Endothelial cell of umbilical vein (primary cell): ENCODE data around the gene GET4. TPM values are rescaled to one million over a fixed set of nuclear protein-coding genes. Genes with fewer than 3 reads are reported as not detected.
A peak's percentile ranks its signal among the peaks of the same experiment; 100 is the strongest.

Experiments
- BruUV-seq: library from RNA; stranded (reverse); fragments of 400-500 nt; replicated peaks from 2 replicates; lab custom pipeline; 2021; lab: Mats Ljungman, UMichigan
- CTCF ChIA-PET: fragments of 300-600, 350-600 bp; sonication (Branson Sonifier 250); formaldehyde crosslinking; loops from one replicate; lab custom pipeline; 2021; ENCODE audit warnings: antibody characterized with exemption, inconsistent platforms; lab: Charles Lee
- POLR2A ChIA-PET: fragments of 300-600, 350-600 bp; sonication (Branson Sonifier 250); formaldehyde crosslinking; loops from one replicate; lab custom pipeline; 2021; ENCODE audit warnings: antibody characterized with exemption, inconsistent platforms; lab: Charles Lee
- DNase-seq: peaks from one replicate; pipeline ENCODE4 v3.0.0-alpha.2; 2011; ENCODE audit warnings: low read depth, low spot score
- FAIRE-seq: peaks from 2 replicates; lab custom pipeline; 2011; peaks lifted over from hg19 to GRCh38; lab: Jason Lieb, UNC
- H2AFZ ChIP-seq: 2 replicates; pipeline ENCODE4 v1.6.0; 2012; ENCODE audit warnings: low read depth, low read length, control low read depth, inconsistent platforms
- H3K27ac ChIP-seq: 2 replicates; pipeline ENCODE4 v1.5.1; 2011; ENCODE audit warnings: low read depth, mild to moderate bottlenecking, control low read depth, low read length, moderate library complexity; ENCODE audit not compliant: insufficient read depth
- H3K27me3 ChIP-seq, 2 experiments: 2 replicates each; pipeline versions ENCODE4 v1.6.0 to v1.6.1; 2011; ENCODE audit warnings: low read length in 2 of 2, mixed read lengths in 1 of 2; ENCODE audit not compliant: control insufficient read depth in 2 of 2, insufficient read depth in 2 of 2
- H3K36me3 ChIP-seq, 2 experiments: 2 replicates in 1 of 2; 3 replicates in 1 of 2; pipeline ENCODE4 v1.5.1; 2011; ENCODE audit warnings: low read length in 2 of 2, mild to moderate bottlenecking in 1 of 2, moderate library complexity in 1 of 2; ENCODE audit not compliant: control insufficient read depth in 2 of 2, insufficient read depth in 2 of 2; ENCODE audit errors: extremely low read depth in 1 of 2
- H3K4me1 ChIP-seq: 3 replicates; pipeline ENCODE4 v1.5.1; 2011; ENCODE audit warnings: mild to moderate bottlenecking, low read length; ENCODE audit not compliant: control insufficient read depth, insufficient read depth; ENCODE audit errors: extremely low read depth
- H3K4me2 ChIP-seq: 2 replicates; pipeline ENCODE4 v1.6.1; 2011; ENCODE audit warnings: low read length, control low read depth, mixed read lengths; ENCODE audit not compliant: insufficient read depth
- H3K4me3 ChIP-seq, 3 experiments: fragments of 200-600 bp in 1 of 3; sonication (generic), shearing (Covaris generic) in 1 of 3; replicated peaks in 1 of 3; 2 replicates each; pipeline ENCODE4 v1.5.1; 2011 to 2016; ENCODE audit warnings: control low read depth in 3 of 3, low read length in 3 of 3, mild to moderate bottlenecking in 2 of 3, inconsistent platforms in 1 of 3, low read depth in 1 of 3, moderate library complexity in 1 of 3; ENCODE audit not compliant: insufficient read depth in 1 of 3
- H3K79me2 ChIP-seq: 2 replicates; pipeline ENCODE4 v1.6.0; 2012; ENCODE audit warnings: low read length, inconsistent platforms; ENCODE audit not compliant: control insufficient read depth, insufficient read depth
- H3K9ac ChIP-seq: replicated peaks from 2 replicates; pipeline ENCODE3; 2011; ENCODE audit warnings: low read length, control low read depth; ENCODE audit not compliant: insufficient read depth; ENCODE audit errors: extremely low read depth
- H3K9me1 ChIP-seq: replicated peaks from 3 replicates; pipeline ENCODE4 v1.6.0; 2011; ENCODE audit warnings: mild to moderate bottlenecking, low read length; ENCODE audit not compliant: control insufficient read depth, insufficient read depth; ENCODE audit errors: extremely low read depth
- H3K9me3 ChIP-seq: replicated peaks from 2 replicates; pipeline ENCODE4 v1.5.1; 2012; ENCODE audit warnings: low read length, inconsistent platforms; ENCODE audit not compliant: control insufficient read depth, insufficient read depth
- H4K20me1 ChIP-seq: replicated peaks from 2 replicates; pipeline ENCODE3; 2011; ENCODE audit warnings: mild to moderate bottlenecking, low read length; ENCODE audit not compliant: control insufficient read depth, insufficient read depth; ENCODE audit errors: extremely low read depth
- CTCF ChIP-seq, 2 donors: IDR thresholded peaks; 1 replicate in 1 of 2; 2 replicates in 1 of 2; pipeline ENCODE4 v1.5.1; 2011; ENCODE audit warnings: low read length in 2 of 2, mild to moderate bottlenecking in 2 of 2, moderate library complexity in 2 of 2, control low read depth in 1 of 2, inconsistent platforms in 1 of 2, low read depth in 1 of 2; ENCODE audit not compliant: insufficient read depth in 1 of 2; ENCODE audit errors: extremely low read depth in 1 of 2
- EZH2 ChIP-seq: IDR thresholded peaks from 2 replicates; pipeline ENCODE4 v1.6.1; 2012; ENCODE audit warnings: borderline replicate concordance, low read depth, mild to moderate bottlenecking, moderate library complexity, low read length, inconsistent platforms; ENCODE audit not compliant: severe bottlenecking
- JUN ChIP-seq: IDR thresholded peaks from 2 replicates; pipeline ENCODE4 v1.6.1; 2011; ENCODE audit warnings: borderline replicate concordance, low read depth; ENCODE audit not compliant: insufficient read length, insufficient read depth
- MAX ChIP-seq: IDR thresholded peaks from 2 replicates; pipeline ENCODE4 v1.6.1; 2011; ENCODE audit not compliant: insufficient read depth, insufficient read length
- MYC ChIP-seq: IDR thresholded peaks from one replicate; pipeline ENCODE4 v1.6.1; 2011; ENCODE audit warnings: mild to moderate bottlenecking, low read depth, low read length
- POLR2A ChIP-seq: IDR thresholded peaks from 2 replicates; pipeline ENCODE4 v1.6.1; 2012; ENCODE audit warnings: low read depth, mild to moderate bottlenecking, control low read depth, low read length
- dilution Hi-C: fragments of 300-500 bp; cut with MboI; formaldehyde crosslinking; loops from one replicate; pipeline ENCODE4 v1.15.0; 2019; ENCODE audit warnings: low sequenced_read_pairs; ENCODE audit not compliant: extremely low pct_ligation_motif_present
- intact Hi-C: fragments of 100-400 bp; cut with micrococcal nuclease; formaldehyde crosslinking; loops from one replicate; pipeline ENCODE4 v1.10.0; 2022
- polyA plus RNA-seq, 4 experiments: library from polyadenylated mRNA; depleted of rRNA in 3 of 4; stranded (reverse) in 3 of 4; unstranded in 1 of 4; fragments of >200 nt; gene quantifications; 2 replicates each; pipeline versions ENCODE4 v1.2.1 to v1.2.3, GENCODE V29; 2011 to 2012; ENCODE audit warnings: missing spikeins in 1 of 4
- total RNA-seq: library from RNA; stranded (reverse); gene quantifications from 2 replicates; pipeline ENCODE4 v1.2.3, GENCODE V29; 2021

Gene GET4
- total and polyA plus RNA-seq, 2 donors (not counting 3 experiments of a cell fraction or from before 2014, with no cell fraction given), result 48.4 to 58.1 TPM

- no peaks in the 10 kb centered on the region for H3K27me3 ChIP-seq
- peak overlapping the region; percentile 18 for H3K27ac ChIP-seq
- H3K4me3 ChIP-seq, result no peak overlapping the region
- H3K4me1 ChIP-seq, result peaks cover 13% of the 10 kb centered on the region
- peaks cover 2 to 7% of the 10 kb centered on the region in 2 experiments for H3K36me3 ChIP-seq
- no peaks in the 10 kb centered on the region for H4K20me1 ChIP-seq
- BruUV-seq, result no TSS peak
- POLR2A ChIA-PET, result no interaction called here
- CTCF ChIA-PET, result interaction anchor here (0.5 to 3.1 kb wide), 31 partner anchors 11 to 557 kb away, joined by 3 to 89 read pairs (median 4); partner anchors contain the start of gene SUN1
- H3K4me2 ChIP-seq, result no peak overlapping the region
- intact Hi-C loops (no loop called here), dilution Hi-C loops (no loop called here)
- no peak for FAIRE-seq
- no peaks in the 10 kb centered on the region for H3K9me3 ChIP-seq
- TF ChIP-seq EZH2, result no peak
- no peak for TF ChIP-seq JUN
- no peak for TF ChIP-seq MAX
- TF ChIP-seq MYC, result no peak
- TF ChIP-seq CTCF (IDR thresholded peaks at IDR 0.05; ENCODE audit: extremely low read depth in 1 of 2, insufficient read depth in 1 of 2, low read depth in 1 of 2, low read length in 2 of 2), result no peak
- TF ChIP-seq POLR2A, result no peak
- no peak for DNase-seq
- H3K79me2 ChIP-seq, result peaks cover 22% of the 10 kb centered on the region
- H3K9me1 ChIP-seq, result no peaks in the 10 kb centered on the region
- H2AFZ ChIP-seq, result no peak overlapping the region
- no peak overlapping the region for H3K9ac ChIP-seq
Observed at GRCh38 chr7:874031-874749, 2.2 kb upstream of the GET4 start.
